Ureter (tissue), 1 donor: ENCODE data around the gene TNXB. TPM values are rescaled to one million over a fixed set of nuclear protein-coding genes. Genes with fewer than 3 reads are reported as not detected.
"Not testable (repeated sequence)": the region's sequence is repeated elsewhere in the genome, so short reads cannot be mapped to it uniquely, and the experiment has no call there.

Experiments used
- DNase-seq: peaks from one replicate; pipeline ENCODE4 v3.0.0-alpha.2; 2020; ENCODE audit warnings: low spot score
- total RNA-seq: library from RNA; stranded (reverse); gene quantifications from one replicate; pipeline ENCODE4 v1.2.4, GENCODE V29; 2023
- donor health status: DM: yes; HTN: yes; CAD: no.

TNXB gene
- total RNA-seq, 1 donor from 2014 or later: 121 TPM

- DNase-seq: not testable (repeated sequence)
Observed at GRCh38 chr6:32040299-32041049, 68.7 kb downstream of the TNXB start.

GRCh38 chr6:32039321-32040274 is 69.5 kb downstream of the TNXB start:
- DNase-seq: not testable (repeated sequence)

- DNase-seq: not testable (repeated sequence)
Observed at GRCh38 chr6:32038878-32039277, 70.3 kb downstream of the TNXB start.

- not testable (repeated sequence) for DNase-seq
Observed at GRCh38 chr6:32037598-32038524, 71.3 kb downstream of the TNXB start, which contains the start of gene CYP21A2. CYP21A2 (plus strand) TSS chr6:32038415; CDS start chr6:32038423, 8 bp downstream.

- DNase-seq: not testable (repeated sequence)
Observed at GRCh38 chr6:32037136-32037535, 72.0 kb downstream of the TNXB start.

- not testable (repeated sequence) for DNase-seq
Observed at GRCh38 chr6:32035283-32036013, 73.7 kb downstream of the TNXB start.

GRCh38 chr6:32029553-32029952 is 79.6 kb downstream of the TNXB start:
- peak; percentile 12 for DNase-seq

- peak; percentile 34 for DNase-seq
Observed at GRCh38 chr6:32028631-32029030, 80.5 kb downstream of the TNXB start.

- not testable (repeated sequence) for DNase-seq
Observed at GRCh38 chr6:32022100-32022499, 87.0 kb downstream of the TNXB start.

GRCh38 chr6:32014547-32014946 is 94.6 kb downstream of the TNXB start, which contains the start of gene C4B:
C4B (plus strand) TSS chr6:32014795; CDS start chr6:32014846, 51 bp downstream.
- not testable (repeated sequence) for DNase-seq

GRCh38 chr6:32013738-32014137 is 95.4 kb downstream of the TNXB start:
- DNase-seq: not testable (repeated sequence)

GRCh38 chr6:32012941-32013617 is 96.1 kb downstream of the TNXB start:
- not testable (repeated sequence) for DNase-seq

GRCh38 chr6:32010856-32011530 is 98.1 kb downstream of the TNXB start:
- not testable (repeated sequence) for DNase-seq

- DNase-seq: not testable (repeated sequence)
Observed at GRCh38 chr6:32009537-32009936, 99.6 kb downstream of the TNXB start.

- not testable (repeated sequence) for DNase-seq
Observed at GRCh38 chr6:32008616-32009015, 100.5 kb downstream of the TNXB start.

GRCh38 chr6:32008037-32008436 is 101.1 kb downstream of the TNXB start:
- DNase-seq: not testable (repeated sequence)

GRCh38 chr6:32007086-32007485 is 102.1 kb downstream of the TNXB start:
- not testable (repeated sequence) for DNase-seq

GRCh38 chr6:32005991-32006529 is 103.1 kb downstream of the TNXB start:
- DNase-seq: not testable (repeated sequence)

GRCh38 chr6:32005538-32005880 is 103.6 kb downstream of the TNXB start:
- not testable (repeated sequence) for DNase-seq
